ENCODE data around the gene NEDD9.

DNA sequence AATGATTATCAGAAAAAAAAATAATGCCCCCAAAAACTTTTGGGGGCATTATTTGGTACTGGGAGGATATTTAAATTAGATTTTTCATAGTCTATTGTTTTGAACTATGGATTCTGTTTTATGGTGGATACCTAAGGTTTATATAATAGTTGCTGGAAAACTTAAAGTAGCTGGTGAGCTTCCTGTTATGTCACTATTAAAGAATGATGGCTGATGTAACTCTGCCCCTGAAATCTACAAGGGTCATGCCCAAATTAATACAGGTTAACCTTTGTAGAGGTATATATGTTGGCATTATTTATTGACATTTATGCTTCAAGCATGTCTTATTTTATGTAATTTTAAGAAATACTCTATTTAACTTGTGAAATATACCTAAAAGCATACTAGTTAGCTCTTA is 95.7 kb downstream of the NEDD9 start:
- no peak for TF ChIP-seq EGR1 (IDR thresholded peaks at IDR 0.05)
- no peak for TF ChIP-seq CEBPB (IDR thresholded peaks at IDR 0.05)
- TF ChIP-seq EP300 (IDR thresholded peaks at IDR 0.05; ENCODE audit: borderline replicate concordance) = no peak
- TF ChIP-seq YY1 (IDR thresholded peaks at IDR 0.05; ENCODE audit: low read depth) = no peak

All from Ishikawa (cell line).